ENCODE data around the gene SSX2IP. TPM values are rescaled to one million over a fixed set of nuclear protein-coding genes. Genes with fewer than 3 reads are reported as not detected.

Gene SSX2IP
- polyA plus RNA-seq, 3 donors, result 0.85 to 2.8 (median 2.2) TPM

GRCh38 chr1:84712276-84712874 is 22.1 kb upstream of the SSX2IP start:
- Histone ChIP-seq H4K20me1 (ENCODE audit: insufficient read depth, low read length) (no peaks in the 10 kb centered on the region), H3K4me3 (replicated peaks in 1 of 3; ENCODE audit: low read depth in 2 of 3, low read length in 3 of 3) (no peak overlapping the region), H3K79me2 (ENCODE audit: insufficient read depth, low read length) (no peaks in the 10 kb centered on the region), H3K36me3 (replicated peaks in 1 of 2; ENCODE audit: control insufficient read depth in 1 of 2, insufficient read depth in 2 of 2, low read length in 2 of 2) (no peaks in the 10 kb centered on the region), H3K4me1 (ENCODE audit: control insufficient read depth in 1 of 2, insufficient read depth in 2 of 2, low read length in 2 of 2) (no peaks in the 10 kb centered on the region), H2AFZ (ENCODE audit: insufficient read depth, low read depth, low read length, poor library complexity, severe bottlenecking) (no peak overlapping the region), H3K9me3 (replicated peaks in 1 of 2; ENCODE audit: control insufficient read depth in 1 of 2, insufficient read depth in 1 of 2, low read length in 2 of 2) (no peaks in the 10 kb centered on the region), H3K9ac (ENCODE audit: insufficient read depth, low read length, poor library complexity, severe bottlenecking) (no peak overlapping the region), H3K27me3 (ENCODE audit: control insufficient read depth in 2 of 2, insufficient read depth in 2 of 2, low read length in 2 of 2) (no peaks in the 10 kb centered on the region), H3K27ac (ENCODE audit: low read depth in 1 of 2, low read length in 2 of 2) (no peak overlapping the region), H3K4me2 (replicated peaks; ENCODE audit: extremely low read depth, low read length, poor library complexity, severe bottlenecking) (no peak overlapping the region)
- Mint-ChIP-seq H3K27me3 (ENCODE audit: low read depth in 3 of 3) (peaks cover 0 to 3% (median 0%) of the 10 kb centered on the region in 3 donors), H3K4me1 (no peaks in the 10 kb centered on the region), H3K4me3 (no peak overlapping the region), H3K9me3 (no peaks in the 10 kb centered on the region), H3K27ac (no peak overlapping the region), H3K36me3 (no peaks in the 10 kb centered on the region)
- no peak for TF ChIP-seq CTCF (IDR thresholded peaks at IDR 0.05)
- WGBS (ENCODE audit: insufficient coverage), result no CpG with 5 or more reads among the region's 3 CpGs
- intact Hi-C loops (cut with micrococcal nuclease), result no loop called here
- no peak for DNase-seq

GRCh38 chr1:84711869-84712268 is 21.6 kb upstream of the SSX2IP start:
- Histone ChIP-seq H3K4me2 (replicated peaks; ENCODE audit: extremely low read depth, low read length, poor library complexity, severe bottlenecking) (no peak overlapping the region), H3K79me2 (ENCODE audit: insufficient read depth, low read length) (no peaks in the 10 kb centered on the region), H3K4me3 (replicated peaks in 1 of 3; ENCODE audit: low read depth in 2 of 3, low read length in 3 of 3) (no peak overlapping the region), H3K4me1 (ENCODE audit: control insufficient read depth in 1 of 2, insufficient read depth in 2 of 2, low read length in 2 of 2) (no peaks in the 10 kb centered on the region), H3K27me3 (ENCODE audit: control insufficient read depth in 2 of 2, insufficient read depth in 2 of 2, low read length in 2 of 2) (no peaks in the 10 kb centered on the region), H3K9ac (ENCODE audit: insufficient read depth, low read length, poor library complexity, severe bottlenecking) (no peak overlapping the region), H4K20me1 (ENCODE audit: insufficient read depth, low read length) (no peaks in the 10 kb centered on the region), H3K36me3 (replicated peaks in 1 of 2; ENCODE audit: control insufficient read depth in 1 of 2, insufficient read depth in 2 of 2, low read length in 2 of 2) (no peaks in the 10 kb centered on the region), H3K27ac (ENCODE audit: low read depth in 1 of 2, low read length in 2 of 2) (no peak overlapping the region), H2AFZ (ENCODE audit: insufficient read depth, low read depth, low read length, poor library complexity, severe bottlenecking) (no peak overlapping the region), H3K9me3 (replicated peaks in 1 of 2; ENCODE audit: control insufficient read depth in 1 of 2, insufficient read depth in 1 of 2, low read length in 2 of 2) (no peaks in the 10 kb centered on the region)
- Mint-ChIP-seq H3K9me3 (no peaks in the 10 kb centered on the region), H3K4me1 (no peaks in the 10 kb centered on the region), H3K36me3 (no peaks in the 10 kb centered on the region), H3K27me3 (ENCODE audit: low read depth in 3 of 3) (peaks cover 0 to 3% (median 0%) of the 10 kb centered on the region in 3 donors), H3K4me3 (no peak overlapping the region), H3K27ac (no peak overlapping the region)
- intact Hi-C loops (cut with micrococcal nuclease), result no loop called here
- DNase-seq, result no peak
- TF ChIP-seq CTCF (IDR thresholded peaks at IDR 0.05), result no peak
- no CpG with 5 or more reads among the region's 4 CpGs for WGBS (ENCODE audit: insufficient coverage)

All from CD14-positive monocyte (primary cell).